ENCODE data around the gene MRPS34.

DNA sequence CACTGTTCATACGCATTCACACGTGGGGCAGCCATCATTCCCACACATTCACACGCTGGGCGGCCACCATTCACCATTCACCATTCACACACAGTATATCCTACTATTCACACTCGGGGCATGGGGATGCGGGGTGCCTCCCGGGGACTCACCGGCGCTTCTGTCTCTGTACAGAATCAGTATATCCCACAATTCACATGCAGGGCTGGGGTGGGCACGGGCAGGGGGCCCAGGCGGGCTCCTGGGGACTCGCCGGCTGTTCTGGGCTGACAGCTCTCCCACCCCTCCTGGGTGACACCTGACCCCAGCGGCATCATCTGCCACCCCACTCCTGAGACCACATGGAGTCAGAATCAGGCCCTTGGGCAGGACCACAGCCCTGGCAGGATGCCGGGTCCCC, 11.2 kb downstream of the MRPS34 start:
- TF ChIP-seq CTCF (IDR thresholded peaks at IDR 0.05; ENCODE audit: low read length), result no peak
- TF ChIP-seq EZH2 (optimal IDR thresholded peaks at IDR 0.05; ENCODE audit: low read depth, low read length), result no peak
